CD4-positive, alpha-beta T cell treated with Interleukin-10 for 1 hour (primary cell): ENCODE measurements around the gene SCUBE2.

Source experiments
- DNase-seq: peaks from one replicate; pipeline ENCODE4 v3.0.0-alpha.2; 2020

Gene SCUBE2

GRCh38 chr11:9091044-9091922 lies at the start of gene SCUBE2:
Gene SCUBE2, minus strand, starts transcription at chr11:9091599. Its CDS starts 71 bp downstream, at chr11:9091528.
- DNase-seq = no peak

DNA sequence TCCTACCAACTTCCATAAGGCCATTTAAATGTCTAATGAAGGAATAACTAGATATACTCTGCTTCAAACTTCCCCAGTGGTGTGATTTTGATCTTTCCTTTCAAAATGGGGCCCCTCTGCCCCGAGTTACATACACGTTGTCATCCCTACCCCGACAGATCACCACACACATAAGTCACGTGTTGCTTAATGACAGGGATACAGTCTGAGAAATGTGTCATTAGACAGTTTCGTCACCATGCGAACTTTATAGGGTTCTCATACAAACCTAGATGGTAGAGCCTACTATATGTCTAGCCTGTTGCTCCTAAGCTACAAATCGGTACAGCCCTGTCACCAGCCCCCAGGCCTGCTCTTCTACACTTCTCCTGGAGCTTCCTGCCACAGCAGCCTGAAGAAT lies 49.8 kb upstream of the SCUBE2 start:
- no peak for DNase-seq

DNA sequence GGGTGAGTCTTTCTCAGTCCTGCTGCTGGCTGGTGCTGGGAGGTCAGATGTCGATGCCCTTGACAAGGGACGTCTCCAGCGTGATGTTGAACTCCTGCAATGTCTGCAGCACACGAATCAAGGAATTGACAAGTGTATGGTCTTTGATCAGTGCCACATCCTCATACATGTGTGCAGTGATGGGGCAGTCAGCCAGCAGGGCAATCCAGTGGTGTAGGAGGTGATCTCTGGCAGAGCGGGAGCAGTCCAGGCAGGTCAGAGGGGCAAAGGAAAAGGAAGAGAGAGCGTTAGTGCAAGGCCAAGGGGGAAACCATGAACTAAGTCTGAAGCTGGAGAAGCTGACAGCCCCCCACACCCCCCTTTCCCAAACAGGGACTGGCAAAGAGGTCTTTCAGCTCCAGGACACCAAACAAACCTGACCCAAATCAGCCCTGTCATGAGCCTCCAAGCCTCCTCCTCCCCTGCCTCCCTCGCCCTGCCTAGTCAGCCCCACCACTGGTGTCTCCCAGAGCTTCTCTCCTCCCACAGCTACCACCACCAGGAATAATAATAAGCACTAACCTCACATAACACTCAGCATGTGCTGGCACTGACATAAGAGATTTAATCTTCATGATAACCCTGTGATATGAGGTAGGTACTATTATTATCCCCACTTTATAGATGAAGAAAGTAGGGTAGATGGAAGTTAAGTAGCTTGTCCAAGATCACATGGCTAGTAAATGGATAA lies 48.4 kb upstream of the SCUBE2 start:
- DNase-seq = no peak

DNA sequence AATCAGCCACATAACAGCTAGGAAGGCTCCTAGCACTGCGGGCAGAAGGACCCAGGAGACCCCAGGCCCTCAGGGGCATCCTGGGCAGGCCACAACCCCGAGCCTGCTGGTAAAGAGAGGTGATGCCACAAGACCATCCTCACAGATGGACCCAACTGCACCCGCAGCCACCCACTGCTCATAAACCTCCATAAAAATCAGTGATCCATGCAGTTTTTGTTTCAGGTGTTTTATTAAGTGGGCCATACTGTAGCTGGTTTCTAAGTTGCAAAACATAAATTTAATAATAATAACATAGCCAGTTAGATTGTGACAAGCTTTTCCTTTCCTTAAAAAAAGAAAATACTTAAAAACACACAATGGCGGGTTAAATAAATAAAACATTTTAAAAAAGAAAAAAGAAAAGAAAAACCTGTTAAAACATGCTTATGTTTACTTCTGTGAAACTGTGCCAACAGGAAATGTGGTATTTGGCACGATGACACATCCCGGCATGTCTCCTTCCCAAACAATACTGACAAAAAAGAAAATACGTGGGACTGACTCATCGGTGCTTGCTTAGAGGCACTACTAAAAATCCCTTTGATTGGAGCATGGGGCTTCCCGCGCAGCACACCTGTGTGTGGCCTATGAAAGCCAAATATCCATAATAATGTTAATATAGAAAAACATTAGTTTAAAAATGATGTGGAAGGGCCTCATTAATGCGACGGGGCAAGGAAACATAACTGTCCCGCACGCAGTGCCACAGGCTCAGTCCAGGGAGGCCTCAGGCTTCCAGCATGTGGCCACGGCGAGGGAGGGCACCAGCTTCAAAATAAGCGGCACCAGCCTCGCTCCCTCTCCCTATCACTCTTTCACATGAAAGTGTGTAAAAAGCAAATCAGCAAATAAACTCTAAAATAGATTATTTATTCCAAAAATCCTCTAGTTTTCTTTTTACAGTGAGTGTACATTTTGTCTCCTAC lies 47.5 kb upstream of the SCUBE2 start:
- peak; percentile 12 for DNase-seq

DNA sequence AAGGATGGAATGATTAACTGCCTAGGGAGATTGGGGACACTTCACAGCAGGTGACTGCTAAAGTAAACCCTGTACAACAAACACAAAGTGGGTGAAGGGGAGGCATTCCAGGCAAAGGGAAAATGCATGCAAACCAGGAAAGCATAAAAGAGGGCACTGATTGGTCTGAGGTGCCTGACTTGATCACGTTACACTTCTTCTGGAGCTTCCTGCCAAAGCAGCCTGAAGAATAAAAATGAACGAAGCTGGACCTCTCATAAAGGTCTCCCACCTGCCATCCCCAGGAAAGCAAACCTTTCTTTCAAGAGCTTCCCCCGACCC lies 46.7 kb upstream of the SCUBE2 start:
- no peak for DNase-seq

GRCh38 chr11:9137293-9138132 lies 46.1 kb upstream of the SCUBE2 start:
- peak; percentile 63 for DNase-seq

DNA sequence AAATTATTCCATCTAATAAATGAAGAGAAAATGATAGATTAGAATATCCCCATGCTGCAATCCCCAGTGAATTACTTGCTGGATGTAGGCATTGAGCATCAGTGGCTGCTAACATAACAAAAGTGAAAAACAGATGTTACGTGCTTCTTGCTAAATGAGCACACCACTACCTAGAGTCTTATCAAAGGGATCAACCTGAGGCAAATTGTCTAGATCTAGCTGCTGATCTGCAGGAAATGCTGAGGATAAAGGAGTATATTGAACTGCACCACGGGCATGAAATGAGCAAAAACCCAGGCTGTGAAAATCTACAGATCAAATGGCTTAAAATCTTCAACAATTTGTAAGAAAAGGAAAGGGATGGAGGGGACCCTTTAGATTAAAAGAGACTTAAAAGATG lies 45.3 kb upstream of the SCUBE2 start:
- no peak for DNase-seq

DNA sequence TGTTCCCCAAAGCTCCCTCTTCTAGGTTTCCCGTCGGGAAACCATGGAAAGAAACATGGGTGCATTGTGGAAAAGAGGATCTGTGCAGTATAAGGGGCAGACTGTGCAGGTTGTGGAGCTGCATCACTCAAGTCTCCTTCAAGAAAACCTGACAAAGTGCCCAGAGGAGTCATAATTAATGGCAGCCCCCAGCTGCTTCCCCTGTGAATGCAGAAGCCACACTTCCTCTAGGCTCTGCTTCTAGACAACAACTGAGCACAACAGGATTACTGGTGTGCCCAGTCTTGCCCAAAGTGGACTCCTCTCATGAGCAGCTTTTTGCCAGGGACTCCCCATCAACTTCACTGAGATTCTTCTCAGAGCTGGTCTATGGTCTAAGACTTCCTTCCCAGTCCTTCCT lies 42.6 kb upstream of the SCUBE2 start:
- no peak for DNase-seq

GRCh38 chr11:9132203-9132878 lies 40.9 kb upstream of the SCUBE2 start:
- DNase-seq = no peak

DNA sequence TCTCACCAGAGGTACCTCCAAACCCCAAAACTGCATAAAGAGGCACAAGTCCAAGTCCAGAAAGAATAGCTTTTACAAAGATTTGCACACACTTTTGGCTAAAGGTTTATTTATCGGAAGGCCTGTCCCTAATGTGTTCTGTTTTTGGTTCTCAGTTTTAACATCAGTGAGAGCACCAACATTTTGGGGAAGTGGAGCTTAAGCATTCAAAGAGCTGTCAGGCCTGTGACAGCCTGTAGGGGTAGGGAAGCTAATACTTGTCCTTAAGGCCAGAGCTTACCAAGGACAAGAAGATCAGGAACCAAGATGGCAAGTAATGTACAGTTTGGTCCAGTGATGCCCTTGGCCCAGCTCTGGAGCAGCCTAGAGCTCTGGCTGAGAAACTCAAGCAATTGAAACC lies 38.9 kb upstream of the SCUBE2 start:
- DNase-seq = no peak

DNA sequence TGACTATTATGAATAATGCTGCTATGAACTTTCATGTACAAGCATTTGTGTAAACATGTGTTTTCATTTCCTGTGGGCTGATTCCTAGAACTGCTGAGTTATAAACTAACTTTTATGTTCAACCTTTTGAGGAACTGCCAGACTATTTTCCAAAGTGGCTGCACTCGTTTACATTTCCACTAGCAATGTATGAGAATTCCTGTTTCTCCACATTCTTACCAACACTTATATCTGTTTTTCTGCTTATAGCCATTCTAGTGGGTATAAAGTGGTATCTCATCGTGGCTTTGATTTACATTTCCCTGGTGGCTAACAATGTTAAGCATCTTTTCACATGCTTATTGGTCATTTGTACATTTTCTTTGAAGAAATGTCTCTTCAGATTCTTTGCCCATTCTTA lies 35.2 kb upstream of the SCUBE2 start:
- DNase-seq = no peak

- DNase-seq = no peak
Measured at GRCh38 chr11:9125185-9125886, 33.9 kb upstream of the SCUBE2 start.

DNA sequence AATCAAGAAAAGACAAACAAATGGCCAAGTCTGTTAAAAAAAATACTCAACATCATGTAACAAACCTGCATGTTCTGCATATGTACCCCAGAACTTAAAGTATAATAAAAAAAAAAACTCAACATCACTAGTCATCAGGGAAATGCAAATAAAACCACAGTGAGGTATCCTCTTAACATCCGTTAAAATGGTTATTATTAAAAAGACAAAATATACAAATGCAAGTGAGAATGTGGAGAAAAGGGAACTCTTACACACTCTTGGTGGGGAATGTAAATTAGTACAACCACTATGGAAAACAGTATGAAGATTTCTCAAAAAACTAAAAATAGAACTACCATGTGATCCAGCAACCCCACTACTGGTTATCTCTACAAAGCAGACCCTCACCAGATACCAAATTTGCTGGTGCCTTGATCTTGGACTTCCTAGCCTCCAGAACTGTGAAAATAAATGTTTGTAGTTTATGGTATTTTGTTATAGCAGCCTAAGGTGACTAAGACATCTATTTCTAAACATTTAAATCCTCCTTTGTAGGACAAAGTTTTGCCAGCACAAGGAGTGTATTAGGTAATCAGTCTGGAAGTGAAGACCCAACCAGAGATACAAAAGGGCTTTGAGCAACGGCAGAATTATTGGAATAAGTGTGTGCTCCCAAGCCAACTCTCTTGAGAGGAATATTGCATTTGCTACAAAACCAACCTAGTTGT lies 32.4 kb upstream of the SCUBE2 start:
- DNase-seq = no peak

DNA sequence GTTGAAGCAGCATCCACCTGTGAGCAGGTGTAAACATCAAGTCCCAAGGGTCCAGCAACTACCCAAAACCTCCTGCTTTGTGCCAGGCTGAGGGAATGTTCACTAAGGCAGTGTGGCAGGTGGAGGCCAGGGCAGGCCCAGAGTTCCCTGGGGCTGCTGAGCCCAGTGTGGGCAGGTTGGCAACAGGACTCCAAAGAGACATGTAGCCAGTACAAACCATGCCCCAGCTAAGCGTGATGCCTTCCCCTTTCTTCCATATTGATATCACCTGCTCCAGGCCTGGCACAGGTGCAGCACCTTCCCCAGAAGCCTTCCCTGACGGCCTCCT lies 30.0 kb upstream of the SCUBE2 start:
- DNase-seq = no peak

DNA sequence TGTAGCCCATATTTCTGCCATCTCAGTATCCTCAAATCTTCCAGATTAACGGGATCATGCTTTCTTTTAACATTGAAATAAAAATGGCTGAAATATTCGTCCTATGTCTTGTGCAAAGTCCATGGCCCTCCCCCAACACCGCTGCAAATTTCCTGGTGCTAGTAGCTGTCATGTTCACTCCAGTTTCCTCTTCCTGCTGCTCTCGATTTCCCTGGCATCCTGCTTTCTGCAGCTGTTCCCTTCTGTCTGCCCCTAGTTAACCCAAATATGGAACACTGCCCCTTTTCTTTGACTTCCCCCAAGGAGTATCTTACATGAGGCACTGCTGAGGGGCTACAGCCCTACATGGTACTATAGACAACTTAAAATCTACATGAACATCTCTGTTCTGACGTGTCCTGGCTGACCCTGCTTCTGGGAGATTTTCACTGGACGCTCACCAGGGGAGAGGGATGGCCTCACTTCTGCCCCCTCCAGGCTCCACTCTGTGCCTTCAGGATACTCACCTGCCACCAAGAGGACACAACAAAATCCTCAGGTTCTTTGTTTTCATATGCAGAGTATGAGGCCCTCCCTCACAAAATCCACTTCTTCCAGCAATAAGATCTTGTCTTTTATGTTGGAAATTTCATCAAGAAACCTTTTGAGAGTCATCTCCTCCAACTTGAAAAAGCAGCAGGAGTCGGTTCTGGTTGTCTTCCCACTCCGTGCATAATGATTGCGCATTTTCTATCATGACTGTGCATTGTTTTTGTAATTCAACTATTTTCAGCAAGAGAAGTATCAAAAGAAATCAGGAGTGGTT lies 29.5 kb upstream of the SCUBE2 start:
- no peak for DNase-seq

DNA sequence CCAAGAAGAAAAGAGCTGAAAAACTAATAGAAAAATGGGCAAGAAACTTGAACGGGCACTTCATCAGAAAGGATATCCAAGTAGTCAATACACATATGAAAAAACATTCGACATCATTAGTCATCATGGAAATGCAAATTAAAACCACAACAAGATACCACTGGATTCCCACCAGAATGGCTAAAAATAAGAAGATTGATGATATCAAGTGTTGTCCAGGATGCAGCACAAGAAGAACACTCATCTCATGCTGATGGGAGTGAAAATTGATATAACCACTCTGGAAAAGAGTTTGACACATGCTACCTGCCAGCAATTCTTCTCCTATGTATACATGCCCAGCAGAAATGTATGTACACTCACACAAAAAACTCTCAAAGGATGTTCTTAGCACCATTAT lies 26.9 kb upstream of the SCUBE2 start:
- no peak for DNase-seq

GRCh38 chr11:9112075-9112474 lies 20.7 kb upstream of the SCUBE2 start:
- DNase-seq = no peak

DNA sequence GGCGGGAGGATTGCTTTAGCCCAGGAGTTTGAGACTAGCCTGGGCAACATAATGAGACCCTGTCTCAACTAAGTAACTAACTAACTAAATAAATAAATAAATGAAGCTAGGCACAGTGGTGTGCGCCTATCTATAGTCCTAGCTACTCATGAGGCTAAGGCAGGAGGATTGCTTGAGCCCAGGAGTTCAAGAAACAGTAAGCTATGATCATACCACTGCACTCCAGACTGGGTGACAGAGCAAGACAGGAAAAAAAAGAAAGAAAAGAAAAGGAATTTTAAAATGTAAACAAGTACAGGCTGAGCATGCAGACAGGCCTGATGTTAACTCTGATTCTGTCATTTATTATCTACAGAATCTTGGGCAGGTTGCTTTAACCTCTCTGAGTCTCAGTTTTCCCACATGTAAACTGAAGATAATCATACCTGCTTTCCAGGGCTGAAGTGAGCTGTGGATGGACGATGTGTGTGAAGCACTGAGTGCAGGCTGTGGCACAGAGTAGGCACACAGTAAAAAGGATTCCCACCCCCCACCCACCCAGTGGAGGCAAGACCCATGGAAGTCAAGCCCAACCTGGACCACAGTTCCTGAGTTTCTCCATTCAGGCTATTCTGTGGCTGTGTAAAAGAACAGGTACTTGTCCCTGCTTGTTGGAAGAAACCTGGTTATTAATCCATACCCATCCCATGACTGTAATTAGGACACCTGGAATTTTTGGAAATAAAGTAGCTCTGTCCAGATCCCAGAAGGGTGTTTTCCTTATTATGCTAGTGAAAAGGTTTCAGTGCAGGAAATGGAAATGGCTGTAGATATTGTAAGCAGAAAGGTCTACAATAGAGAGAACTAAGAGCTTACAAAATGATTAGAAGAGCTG lies 18.7 kb upstream of the SCUBE2 start:
- DNase-seq = no peak

DNA sequence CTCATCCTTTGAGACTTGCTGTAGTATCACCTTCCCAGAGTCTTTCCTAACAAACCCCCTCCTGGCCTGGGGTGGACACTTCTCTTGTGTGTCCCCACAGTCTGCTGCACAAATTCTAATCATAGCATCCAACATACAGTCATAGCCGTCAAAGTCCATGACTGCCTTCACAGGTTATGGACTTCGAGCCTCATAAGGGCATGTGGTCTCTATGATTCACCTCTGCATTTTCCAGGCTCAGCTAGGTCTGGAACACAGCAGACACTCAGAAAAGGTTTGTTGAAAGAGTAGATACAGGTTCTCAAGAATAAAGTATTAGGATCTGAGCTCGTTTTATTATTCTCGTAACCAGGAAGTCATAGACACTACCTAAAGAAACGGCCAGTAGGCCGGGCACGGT lies 13.2 kb upstream of the SCUBE2 start:
- no peak for DNase-seq
